Erythroblast (primary cell): Measurements from ENCODE around the gene MYLK.

Source experiments
- GATA1 ChIP-seq: IDR thresholded peaks from 2 replicates; pipeline ENCODE4 v1.6.1; 2011; ENCODE audit warnings: low read depth, mild to moderate bottlenecking, control low read depth, low read length, moderate library complexity
- POLR2A ChIP-seq: IDR thresholded peaks from 2 replicates; pipeline ENCODE4 v1.6.1; 2011; ENCODE audit warnings: mild to moderate bottlenecking, low read length

GRCh38 chr3:123688241-123688747 lies 195.8 kb downstream of the MYLK start:
- no peak for TF ChIP-seq POLR2A
- no peak for TF ChIP-seq GATA1
